Measurements from ENCODE around the gene LAMB4. TPM values are rescaled to one million over a fixed set of nuclear protein-coding genes. Genes with fewer than 3 reads are reported as not detected.

The LAMB4 gene
- total RNA-seq, 1 donor, result 0.10 TPM

DNA sequence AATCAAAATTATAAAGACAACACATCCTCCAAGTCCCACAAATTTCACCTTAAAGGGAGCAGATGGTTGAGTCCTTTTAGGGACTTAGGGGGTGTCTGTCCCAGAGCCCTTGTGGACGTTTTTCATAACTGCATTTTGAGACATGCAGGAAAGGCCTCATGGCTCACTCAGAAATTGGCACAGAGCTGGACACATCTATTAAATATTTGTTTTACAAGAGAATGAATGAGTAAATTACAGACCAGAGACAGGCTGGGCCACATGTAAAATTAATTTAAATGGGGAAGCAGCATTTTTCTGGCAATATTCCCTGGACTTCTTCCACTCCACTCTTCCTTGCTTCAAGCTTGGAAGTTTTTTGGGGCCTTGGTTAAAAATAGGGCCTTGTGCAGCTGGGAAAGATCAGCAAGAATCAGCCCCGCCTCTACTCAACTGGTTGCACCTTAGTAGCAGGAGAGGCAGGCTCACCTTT is 147.2 kb downstream of the LAMB4 start:
- H3K9me3 ChIP-seq (ENCODE audit: low read depth, low read length), result no peaks in the 10 kb centered on the region
- H3K4me1 ChIP-seq (ENCODE audit: insufficient read depth, low read length), result no peaks in the 10 kb centered on the region
- no peaks in the 10 kb centered on the region for H3K27me3 ChIP-seq (ENCODE audit: insufficient read depth, low read length)
- no peak overlapping the region for H3K4me3 ChIP-seq (ENCODE audit: low read length)

DNA sequence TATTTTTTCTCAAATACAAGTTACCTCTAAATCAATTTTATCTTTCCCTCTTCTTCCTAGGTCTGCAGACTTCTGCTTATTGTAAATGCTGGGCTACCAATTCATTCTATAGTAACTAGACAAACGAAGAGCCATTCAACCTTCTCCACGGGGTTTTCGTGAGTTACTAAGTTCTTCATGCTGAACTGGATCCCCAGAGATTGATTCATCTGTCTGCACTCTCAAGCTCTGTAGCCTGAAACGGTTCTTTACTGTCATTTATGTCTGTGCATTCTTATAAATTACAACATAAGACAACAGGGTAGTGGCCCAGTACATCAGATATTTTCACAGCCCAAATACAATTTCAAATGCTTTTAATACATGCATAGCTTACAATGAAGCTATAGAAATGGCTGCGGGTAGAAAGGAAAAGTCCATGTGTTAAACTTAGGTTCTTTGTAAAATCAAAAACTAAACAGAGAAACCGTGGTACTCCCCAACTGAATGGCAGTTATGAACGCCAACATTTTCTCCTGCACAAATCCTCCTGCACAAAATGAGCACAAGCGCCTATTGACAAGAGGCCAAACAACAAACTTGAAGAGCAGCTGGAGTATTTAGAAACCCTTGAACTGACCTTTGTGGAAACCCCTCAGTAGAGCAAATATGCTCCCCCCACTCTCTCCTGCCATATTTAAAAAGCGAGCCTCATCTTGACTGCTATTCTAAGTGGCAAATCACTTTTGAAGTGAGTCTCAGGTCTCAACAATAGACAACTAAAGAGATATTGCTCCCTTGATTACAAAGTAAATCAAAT is 147.9 kb downstream of the LAMB4 start:
- Histone ChIP-seq H3K4me1 (ENCODE audit: insufficient read depth, low read length) (no peaks in the 10 kb centered on the region), H3K4me3 (ENCODE audit: low read length) (no peak overlapping the region), H3K9me3 (ENCODE audit: low read depth, low read length) (no peaks in the 10 kb centered on the region), H3K27me3 (ENCODE audit: insufficient read depth, low read length) (no peaks in the 10 kb centered on the region)

DNA sequence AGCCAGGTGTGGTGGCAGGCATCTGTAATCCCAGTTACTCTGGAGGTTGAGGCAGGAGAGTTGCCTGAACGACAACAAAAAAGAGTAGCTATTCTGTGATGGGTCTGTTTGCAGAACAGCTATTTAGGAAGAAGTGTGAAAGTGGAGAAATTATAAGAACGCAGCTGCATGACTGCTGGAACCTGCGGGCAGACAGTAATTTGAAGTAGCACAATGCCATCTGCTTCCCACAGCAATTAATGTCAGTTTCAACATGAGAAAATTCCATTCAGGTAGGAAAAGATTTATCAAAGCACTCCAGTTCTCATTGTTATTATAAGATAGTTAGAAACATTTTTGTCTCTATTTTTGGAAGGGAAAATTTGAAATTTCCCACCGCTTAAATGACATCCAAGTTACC is 148.7 kb downstream of the LAMB4 start:
- H3K4me3 ChIP-seq (ENCODE audit: low read length), result no peak overlapping the region
- H3K27me3 ChIP-seq (ENCODE audit: insufficient read depth, low read length), result no peaks in the 10 kb centered on the region
- no peaks in the 10 kb centered on the region for H3K4me1 ChIP-seq (ENCODE audit: insufficient read depth, low read length)
- H3K9me3 ChIP-seq (ENCODE audit: low read depth, low read length), result no peaks in the 10 kb centered on the region

DNA sequence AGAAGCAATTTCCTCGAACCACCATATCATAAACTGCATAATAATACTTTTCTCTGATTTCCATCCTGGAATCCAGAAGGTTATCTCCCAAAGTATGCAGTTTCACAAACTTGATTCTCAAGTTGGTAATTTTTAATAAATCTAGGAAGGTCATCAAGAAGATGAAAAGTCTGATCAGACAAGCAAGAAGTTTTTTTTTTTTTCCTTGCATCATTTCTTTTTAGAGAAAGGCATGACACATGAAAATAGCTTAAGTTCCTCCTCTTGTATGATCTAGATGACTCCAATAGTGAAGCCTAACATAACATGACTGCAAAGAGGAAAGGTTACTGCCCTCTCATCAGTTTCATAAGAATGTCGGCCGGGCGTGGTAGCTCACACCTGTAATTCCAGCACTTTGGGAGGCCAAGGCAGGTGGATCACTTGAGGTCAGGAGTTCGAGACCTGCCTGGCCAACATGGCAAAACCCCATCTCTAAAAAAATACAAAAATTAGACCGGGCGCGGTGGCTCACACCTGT is 149.4 kb downstream of the LAMB4 start:
- no peak overlapping the region for H3K4me3 ChIP-seq (ENCODE audit: low read length)
- no peaks in the 10 kb centered on the region for H3K9me3 ChIP-seq (ENCODE audit: low read depth, low read length)
- no peaks in the 10 kb centered on the region for H3K4me1 ChIP-seq (ENCODE audit: insufficient read depth, low read length)

DNA sequence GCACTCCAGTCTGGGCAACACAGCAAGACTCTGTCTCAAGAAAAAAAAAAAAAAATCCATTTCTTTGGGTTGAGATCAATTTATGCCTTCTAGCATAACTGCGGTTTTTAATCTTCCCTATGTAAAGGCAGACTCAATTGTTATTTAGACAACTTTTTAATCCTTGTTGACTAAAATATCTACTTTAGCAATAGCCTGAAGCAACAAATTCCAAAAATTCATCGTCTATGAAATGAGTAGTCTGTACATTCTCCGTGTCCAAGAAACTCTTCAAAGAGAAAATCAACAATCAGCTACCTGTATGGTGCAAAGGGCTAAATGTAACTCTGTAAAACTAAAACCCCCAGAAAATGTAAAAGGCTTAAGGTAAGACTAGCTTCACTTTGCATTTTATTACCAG is 150.0 kb downstream of the LAMB4 start:
- Histone ChIP-seq H3K27me3 (ENCODE audit: insufficient read depth, low read length) (no peaks in the 10 kb centered on the region), H3K4me3 (ENCODE audit: low read length) (no peak overlapping the region), H3K9me3 (ENCODE audit: low read depth, low read length) (no peaks in the 10 kb centered on the region)

More for the DNA sequence above, 149.4 kb downstream of the LAMB4 start:
- no peaks in the 10 kb centered on the region for H3K27me3 ChIP-seq (ENCODE audit: insufficient read depth, low read length)

DNA sequence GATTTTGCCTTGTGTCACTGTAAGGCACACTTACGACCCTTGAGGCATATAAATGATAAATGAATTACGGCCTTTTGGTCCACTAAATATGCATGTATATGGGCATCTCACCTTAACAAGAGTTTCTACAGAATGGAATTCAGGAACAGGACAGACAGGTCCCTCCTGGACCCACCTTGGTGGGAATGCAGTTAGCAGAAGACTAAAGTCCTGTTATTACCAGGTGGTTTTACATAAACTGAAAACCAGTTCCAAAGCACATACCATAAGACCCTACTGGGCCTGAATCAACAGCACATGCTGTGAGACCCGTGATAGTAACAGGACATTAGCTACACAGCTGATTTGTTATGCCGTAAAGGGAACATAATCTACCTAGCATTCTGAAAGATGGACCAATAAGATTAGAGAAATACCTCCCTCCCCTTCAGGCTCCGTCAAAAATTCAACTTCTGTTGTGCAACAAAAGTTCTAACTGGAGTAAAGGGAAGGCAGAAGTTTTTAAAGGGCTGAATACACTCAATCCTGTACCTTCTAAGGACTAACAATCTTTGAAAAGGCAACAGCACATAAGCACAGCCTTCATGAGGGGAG is 151.2 kb downstream of the LAMB4 start:
- H3K27me3 ChIP-seq (ENCODE audit: insufficient read depth, low read length), result no peaks in the 10 kb centered on the region

More for the DNA sequence above, 150.0 kb downstream of the LAMB4 start:
- H3K4me1 ChIP-seq (ENCODE audit: insufficient read depth, low read length), result no peaks in the 10 kb centered on the region

DNA sequence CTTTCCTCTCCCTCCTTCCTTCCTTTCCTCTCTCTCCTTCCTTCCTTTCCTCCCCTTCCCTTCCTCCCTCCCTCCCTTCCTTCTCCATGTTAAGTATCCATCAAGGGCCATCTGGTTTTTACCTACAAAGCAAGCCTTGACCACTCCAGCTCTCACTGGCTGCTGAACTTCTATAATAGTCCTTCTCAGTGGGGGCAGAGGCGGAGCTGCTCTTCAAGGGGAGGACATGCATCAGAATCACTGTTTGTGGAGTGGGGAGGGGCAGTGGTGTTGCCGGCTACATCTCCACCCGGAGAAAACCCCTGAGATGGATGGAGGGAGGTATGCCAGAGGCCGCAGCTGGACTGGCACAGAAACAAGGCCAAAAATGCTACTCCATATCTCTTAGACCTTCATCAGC is 153.1 kb downstream of the LAMB4 start:
- no peaks in the 10 kb centered on the region for H3K4me1 ChIP-seq (ENCODE audit: insufficient read depth, low read length)
- no peaks in the 10 kb centered on the region for H3K27me3 ChIP-seq (ENCODE audit: insufficient read depth, low read length)
- H3K9me3 ChIP-seq (ENCODE audit: low read depth, low read length), result no peaks in the 10 kb centered on the region
- no peak overlapping the region for H3K4me3 ChIP-seq (ENCODE audit: low read length)

More for the DNA sequence above, 151.2 kb downstream of the LAMB4 start:
- H3K9me3 ChIP-seq (ENCODE audit: low read depth, low read length), result no peaks in the 10 kb centered on the region
- no peaks in the 10 kb centered on the region for H3K4me1 ChIP-seq (ENCODE audit: insufficient read depth, low read length)
- no peak overlapping the region for H3K4me3 ChIP-seq (ENCODE audit: low read length)

DNA sequence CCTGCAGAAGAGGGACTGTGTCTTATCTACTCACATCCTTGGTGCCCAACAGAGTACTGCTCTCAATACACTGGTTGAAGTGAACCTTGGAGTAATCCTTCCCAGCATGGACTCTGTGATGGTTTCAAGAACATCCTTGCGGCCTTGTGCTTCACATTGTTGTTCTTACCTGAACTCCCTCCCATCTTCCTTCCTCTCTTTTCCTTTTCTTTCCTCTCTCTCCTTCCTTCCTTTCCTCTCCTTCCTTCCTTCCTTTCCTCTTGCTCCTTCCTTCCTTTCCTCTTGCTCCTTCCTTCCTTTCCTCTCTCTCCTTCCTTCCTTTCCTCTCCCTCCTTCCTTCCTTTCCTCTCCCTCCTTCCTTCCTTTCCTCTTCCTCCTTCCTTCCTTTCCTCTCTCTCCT is 153.5 kb downstream of the LAMB4 start:
- no peaks in the 10 kb centered on the region for H3K4me1 ChIP-seq (ENCODE audit: insufficient read depth, low read length)
- H3K4me3 ChIP-seq (ENCODE audit: low read length), result no peak overlapping the region
- no peaks in the 10 kb centered on the region for H3K9me3 ChIP-seq (ENCODE audit: low read depth, low read length)
- H3K27me3 ChIP-seq (ENCODE audit: insufficient read depth, low read length), result no peaks in the 10 kb centered on the region

DNA sequence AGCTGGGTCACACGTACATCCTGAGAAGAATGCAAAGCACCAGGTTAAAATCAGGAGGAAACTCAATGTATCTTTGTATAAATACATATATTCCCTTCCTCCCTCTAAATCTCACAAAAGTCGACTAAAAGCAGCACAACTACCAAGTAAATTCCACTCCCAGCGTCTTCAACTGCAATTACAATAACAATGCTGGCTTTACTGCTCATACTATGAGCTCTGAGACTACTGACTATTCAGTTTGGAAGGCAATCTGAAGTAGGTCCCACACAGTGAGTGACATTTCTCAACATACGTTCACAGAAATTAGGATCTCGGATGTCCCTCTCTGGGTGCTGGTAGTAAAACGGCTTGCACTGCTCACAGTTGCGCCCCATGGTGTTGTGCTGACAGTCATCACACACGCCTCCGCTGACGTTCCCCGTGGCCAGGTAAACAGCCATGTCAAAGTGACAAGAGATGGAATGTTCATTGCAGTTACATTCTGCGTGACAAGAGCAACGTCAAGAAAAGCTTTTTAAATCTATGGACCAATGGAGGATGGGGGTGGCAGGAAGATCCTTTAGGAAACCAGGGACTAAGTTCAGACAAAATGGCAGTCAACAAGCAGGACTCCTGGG is 154.7 kb downstream of the LAMB4 start:
- Histone ChIP-seq H3K4me1 (ENCODE audit: insufficient read depth, low read length) (no peaks in the 10 kb centered on the region), H3K9me3 (ENCODE audit: low read depth, low read length) (no peaks in the 10 kb centered on the region), H3K27me3 (ENCODE audit: insufficient read depth, low read length) (no peaks in the 10 kb centered on the region), H3K4me3 (ENCODE audit: low read length) (no peak overlapping the region)

DNA sequence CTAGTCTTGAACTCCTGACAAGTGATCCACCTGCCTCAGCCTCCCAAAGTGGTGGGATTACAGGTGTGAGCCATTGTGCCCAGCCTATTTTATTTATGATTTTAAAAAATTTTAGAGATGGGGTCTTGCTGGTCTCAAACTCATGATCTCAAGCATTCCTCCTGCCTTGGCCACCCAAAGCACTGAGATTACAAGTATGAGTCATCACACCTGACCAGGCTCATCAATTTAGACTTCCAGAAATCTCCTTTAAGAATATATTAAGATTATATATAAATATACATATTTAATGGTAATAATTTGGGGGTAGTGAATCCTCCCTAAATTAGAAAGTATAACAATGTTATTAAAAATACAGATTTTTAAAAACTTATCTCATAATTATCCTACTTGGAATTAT is 156.3 kb downstream of the LAMB4 start:
- H3K9me3 ChIP-seq (ENCODE audit: low read depth, low read length), result no peaks in the 10 kb centered on the region
- no peaks in the 10 kb centered on the region for H3K27me3 ChIP-seq (ENCODE audit: insufficient read depth, low read length)
- H3K4me1 ChIP-seq (ENCODE audit: insufficient read depth, low read length), result no peaks in the 10 kb centered on the region
- no peak overlapping the region for H3K4me3 ChIP-seq (ENCODE audit: low read length)

Other genes with a start within 250 kb of the LAMB4 start
- gene DLD, start 239.2 kb downstream of the LAMB4 start, total RNA-seq, result 118 TPM
- 0.10 TPM for gene LAMB1, start 127.2 kb downstream of the LAMB4 start, total RNA-seq